Left ventricle myocardium inferior (tissue), 1 donor: Measurements from ENCODE around the gene BRIP1. TPM values are rescaled to one million over a fixed set of nuclear protein-coding genes. Genes with fewer than 3 reads are reported as not detected.

Experiments used
- DNase-seq: peaks from one replicate; pipeline ENCODE4 v3.0.0-alpha.2; 2020
- H3K27ac ChIP-seq: fragments of 200-600 bp; replicated peaks from 2 replicates; pipeline ENCODE4 v1.8.0; 2021
- H3K27me3 ChIP-seq: fragments of 200-600 bp; 2 replicates; pipeline ENCODE4 v1.8.0; 2021; ENCODE audit warnings: low read depth
- H3K36me3 ChIP-seq: fragments of 200-600 bp; 2 replicates; pipeline ENCODE4 v1.8.0; 2021
- H3K4me1 ChIP-seq: fragments of 200-600 bp; 2 replicates; pipeline ENCODE4 v1.8.0; 2021
- H3K4me3 ChIP-seq: fragments of 200-600 bp; 2 replicates; pipeline ENCODE4 v1.8.0; 2021; ENCODE audit warnings: mild to moderate bottlenecking, moderate library complexity
- H3K9me3 ChIP-seq: fragments of 200-600 bp; replicated peaks from 2 replicates; pipeline ENCODE4 v1.8.0; 2021
- intact Hi-C: fragments of 100-400 bp; cut with micrococcal nuclease; formaldehyde crosslinking; loops from one replicate; pipeline ENCODE4 v1.11.0; 2022
- total RNA-seq: library from RNA; stranded (reverse); fragmentation: NEBNext Ultra II Directional; extraction: Animal tissue kit (Norgen Biotek cat#: 25700); gene quantifications from one replicate; pipeline ENCODE4 v1.2.1, GENCODE V29; 2021
- TF ChIP-seq, protein P1 (sequence below): fragments of 200-600 bp; IDR thresholded peaks from 2 replicates; pipeline ENCODE4 v1.8.0; 2021; ENCODE audit warnings: antibody characterized with exemption, mild to moderate bottlenecking, borderline replicate concordance
- donor health status: DM: no; HTN: yes; CAD: no; lungs with severe emphysema.

The BRIP1 gene
- total RNA-seq, 1 donor from 2014 or later = 0.22 TPM

DNA sequence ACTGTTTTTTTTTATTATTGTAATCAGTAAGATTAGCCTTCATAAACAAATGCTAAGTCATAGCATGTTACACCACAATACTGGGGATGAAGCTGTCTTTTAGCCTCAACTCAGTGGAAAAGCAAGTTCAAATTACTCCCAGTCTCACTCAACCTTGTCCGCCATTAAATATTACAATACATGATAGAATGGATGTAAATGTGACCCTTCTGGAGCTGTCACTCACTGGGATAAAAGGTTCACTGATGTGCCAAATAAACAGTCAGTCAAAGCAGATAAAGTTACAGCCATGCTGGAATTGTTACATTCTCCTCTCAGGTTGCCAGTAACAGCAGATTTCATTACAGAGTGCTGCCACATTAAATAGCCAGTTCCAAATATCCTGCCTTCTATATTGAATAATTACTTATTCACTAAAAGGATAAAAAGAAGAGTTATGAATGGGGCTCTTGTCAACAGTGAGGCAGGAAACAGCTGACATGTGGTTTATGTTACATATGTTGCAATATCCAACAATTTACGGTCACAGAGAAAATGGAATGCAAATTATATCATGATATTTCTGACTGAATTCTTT, 53.4 kb downstream of the BRIP1 start:
- intact Hi-C loops = no loop called here
- Histone ChIP-seq H3K27ac (no peak overlapping the region), H3K4me3 (no peak overlapping the region), H3K4me1 (no peaks in the 10 kb centered on the region), H3K9me3 (no peaks in the 10 kb centered on the region), H3K36me3 (no peaks in the 10 kb centered on the region), H3K27me3 (no peaks in the 10 kb centered on the region)
- TF ChIP-seq, protein P1, sequence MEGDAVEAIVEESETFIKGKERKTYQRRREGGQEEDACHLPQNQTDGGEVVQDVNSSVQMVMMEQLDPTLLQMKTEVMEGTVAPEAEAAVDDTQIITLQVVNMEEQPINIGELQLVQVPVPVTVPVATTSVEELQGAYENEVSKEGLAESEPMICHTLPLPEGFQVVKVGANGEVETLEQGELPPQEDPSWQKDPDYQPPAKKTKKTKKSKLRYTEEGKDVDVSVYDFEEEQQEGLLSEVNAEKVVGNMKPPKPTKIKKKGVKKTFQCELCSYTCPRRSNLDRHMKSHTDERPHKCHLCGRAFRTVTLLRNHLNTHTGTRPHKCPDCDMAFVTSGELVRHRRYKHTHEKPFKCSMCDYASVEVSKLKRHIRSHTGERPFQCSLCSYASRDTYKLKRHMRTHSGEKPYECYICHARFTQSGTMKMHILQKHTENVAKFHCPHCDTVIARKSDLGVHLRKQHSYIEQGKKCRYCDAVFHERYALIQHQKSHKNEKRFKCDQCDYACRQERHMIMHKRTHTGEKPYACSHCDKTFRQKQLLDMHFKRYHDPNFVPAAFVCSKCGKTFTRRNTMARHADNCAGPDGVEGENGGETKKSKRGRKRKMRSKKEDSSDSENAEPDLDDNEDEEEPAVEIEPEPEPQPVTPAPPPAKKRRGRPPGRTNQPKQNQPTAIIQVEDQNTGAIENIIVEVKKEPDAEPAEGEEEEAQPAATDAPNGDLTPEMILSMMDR = no peak
- DNase-seq = no peak

DNA sequence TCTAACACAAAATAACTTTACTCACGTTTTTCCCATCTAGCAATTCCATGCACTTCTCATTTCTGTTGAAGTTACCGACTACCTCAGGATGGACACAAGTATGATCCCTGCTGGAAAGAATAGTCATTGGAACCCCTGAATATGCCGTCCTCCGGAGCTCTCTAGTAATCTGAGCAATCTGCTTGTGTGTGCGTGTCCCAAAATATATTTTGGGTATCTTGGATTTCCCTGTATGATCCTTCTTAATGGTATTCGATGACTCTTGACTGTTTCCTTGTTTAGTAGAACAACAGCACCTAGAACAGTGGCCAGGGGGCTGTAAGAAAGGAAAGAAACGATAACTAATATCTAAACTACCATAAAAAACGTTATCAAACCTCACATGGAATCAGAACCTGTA, 54.9 kb downstream of the BRIP1 start:
- intact Hi-C loops = no loop called here
- Histone ChIP-seq H3K4me3 (no peak overlapping the region), H3K27ac (no peak overlapping the region), H3K27me3 (no peaks in the 10 kb centered on the region), H3K9me3 (no peaks in the 10 kb centered on the region), H3K4me1 (no peaks in the 10 kb centered on the region), H3K36me3 (no peaks in the 10 kb centered on the region)
- DNase-seq = no peak
- TF ChIP-seq, protein P1 = no peak

DNA sequence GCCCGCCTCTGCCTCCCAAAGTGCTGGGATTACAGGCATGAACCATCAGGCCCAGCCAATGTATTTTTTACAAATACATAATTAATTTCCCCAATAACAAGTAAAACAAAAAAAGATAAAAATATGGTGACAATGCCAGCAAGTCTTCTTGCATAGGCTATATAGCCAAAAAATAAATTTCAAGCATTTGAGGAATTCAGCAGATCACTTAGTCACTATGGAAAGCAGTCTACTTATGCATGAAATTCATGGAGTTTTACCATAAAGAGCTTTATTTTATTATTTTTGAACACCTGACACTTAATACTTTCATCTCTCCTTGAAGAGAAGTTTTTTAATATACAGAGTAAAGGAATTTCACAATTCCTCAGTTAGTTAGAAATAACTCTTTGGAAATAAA, 56.4 kb downstream of the BRIP1 start:
- no peak overlapping the region for H3K4me3 ChIP-seq
- no peaks in the 10 kb centered on the region for H3K36me3 ChIP-seq
- intact Hi-C loops = no loop called here
- H3K27ac ChIP-seq = no peak overlapping the region
- no peaks in the 10 kb centered on the region for H3K4me1 ChIP-seq
- no peaks in the 10 kb centered on the region for H3K27me3 ChIP-seq
- DNase-seq = no peak
- H3K9me3 ChIP-seq = no peaks in the 10 kb centered on the region
- TF ChIP-seq, protein P1 = no peak

DNA sequence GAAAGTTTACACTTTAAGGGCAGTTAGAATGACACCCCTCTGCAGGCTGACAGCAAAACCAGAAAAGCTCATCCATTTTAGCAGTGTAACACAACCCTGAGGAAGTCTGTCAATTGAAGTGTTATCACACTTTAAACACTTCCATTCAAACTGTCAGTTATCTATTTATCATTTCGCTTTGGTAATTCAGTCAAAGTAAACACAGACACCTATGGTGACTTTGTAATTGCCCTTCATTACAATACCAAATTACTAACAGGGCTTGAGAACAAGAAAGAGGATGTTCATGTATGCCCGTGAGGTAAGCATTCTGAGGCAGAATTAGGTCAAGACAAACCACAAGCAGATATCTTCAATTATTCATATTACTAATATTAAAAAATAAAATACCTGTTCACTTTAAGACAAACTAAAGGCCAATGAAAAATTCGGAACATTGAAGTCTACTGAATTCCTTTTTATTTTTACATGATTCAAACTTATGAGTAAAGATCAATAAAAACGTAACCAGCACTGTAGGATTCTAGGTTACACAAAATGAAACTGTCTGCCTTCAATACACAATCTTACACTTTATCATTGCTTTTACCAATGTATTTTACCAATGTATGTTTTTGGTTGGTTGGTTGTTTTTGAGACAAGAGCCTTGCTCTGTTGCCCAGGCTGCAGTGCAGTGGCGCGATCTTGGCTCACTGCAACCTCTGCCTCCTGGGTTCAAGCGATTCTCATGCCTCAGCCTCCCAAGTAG, 57.1 kb downstream of the BRIP1 start:
- intact Hi-C loops = no loop called here
- H3K27ac ChIP-seq = no peak overlapping the region
- H3K27me3 ChIP-seq = no peaks in the 10 kb centered on the region
- H3K4me1 ChIP-seq = no peaks in the 10 kb centered on the region
- TF ChIP-seq, protein P1 = no peak
- no peaks in the 10 kb centered on the region for H3K36me3 ChIP-seq
- no peak overlapping the region for H3K4me3 ChIP-seq
- H3K9me3 ChIP-seq = no peaks in the 10 kb centered on the region
- DNase-seq = no peak

DNA sequence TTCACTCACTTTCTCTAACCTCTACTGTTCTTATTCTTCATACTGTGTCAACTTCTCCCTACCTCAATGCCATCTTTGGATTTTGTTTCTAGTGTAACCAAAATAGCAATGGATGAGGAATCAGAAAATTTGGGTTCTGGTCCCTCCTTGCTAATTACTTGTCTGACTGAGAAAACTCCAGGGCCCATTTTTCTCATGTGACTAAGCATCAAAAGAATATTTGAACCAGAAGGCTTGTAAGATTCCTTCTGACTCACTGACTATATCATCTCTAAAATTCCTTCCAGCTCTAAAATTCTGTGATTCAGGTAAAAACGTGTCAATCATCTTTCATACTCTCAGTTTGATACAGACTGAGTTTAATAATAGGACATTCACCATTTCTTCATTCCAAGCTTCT, 57.9 kb downstream of the BRIP1 start:
- Histone ChIP-seq H3K36me3 (no peaks in the 10 kb centered on the region), H3K4me3 (no peak overlapping the region), H3K9me3 (no peaks in the 10 kb centered on the region), H3K4me1 (no peaks in the 10 kb centered on the region), H3K27me3 (no peaks in the 10 kb centered on the region), H3K27ac (no peak overlapping the region)
- intact Hi-C loops = no loop called here
- DNase-seq = no peak
- TF ChIP-seq, protein P1 = no peak
